Ascending aorta (tissue), 2 donors: ENCODE data around the gene SPTBN5. TPM values are rescaled to one million over a fixed set of nuclear protein-coding genes. Genes with fewer than 3 reads are reported as not detected.
A peak's percentile ranks its signal among the peaks of the same experiment; 100 is the strongest.

Source experiments
- DNase-seq, 2 donors: peaks; one replicate each; pipeline ENCODE4 v3.0.0-alpha.2; 2019; ENCODE audit warnings: low spot score in 2 of 2
- H3K27ac ChIP-seq, 2 donors: fragments of 200-600 bp; sonication (generic); one replicate each; pipeline ENCODE4 v1.5.1; 2016 to 2017; ENCODE audit warnings: mild to moderate bottlenecking in 1 of 2
- H3K27me3 ChIP-seq: fragments of 200-600 bp; sonication (generic); one replicate; pipeline ENCODE4 v1.5.1; 2017
- H3K36me3 ChIP-seq, 2 donors: fragments of 200-600 bp; sonication (generic); one replicate each; pipeline ENCODE4 v1.5.1; 2016
- H3K4me1 ChIP-seq, 2 donors: fragments of 200-600 bp; sonication (generic); one replicate each; pipeline ENCODE4 v1.5.1; 2016 to 2017; ENCODE audit warnings: mild to moderate bottlenecking in 1 of 2
- H3K4me3 ChIP-seq, 2 donors: fragments of 200-600 bp; sonication (generic); one replicate each; pipeline ENCODE4 v1.5.1; 2016 to 2017; ENCODE audit warnings: mild to moderate bottlenecking in 1 of 2
- H3K9me3 ChIP-seq, 2 donors: fragments of 200-600 bp; sonication (generic); one replicate each; pipeline ENCODE4 v1.5.1; 2016
- intact Hi-C: fragments of 100-400 bp; cut with DNase I; formaldehyde crosslinking; loops from one replicate; pipeline ENCODE4 v1.15.1; 2023
- total RNA-seq: library from RNA; depleted of rRNA; stranded (reverse); fragments of >200 nt; gene quantifications from one replicate; pipeline ENCODE4 v1.1.0, GENCODE V29; 2016
- TF ChIP-seq, protein P1 (sequence below), 3 experiments: fragments of 200-600 bp in 2 of 3; fragments of 450-650 bp in 1 of 3; sonication (generic) in 2 of 3; IDR thresholded peaks; one replicate each; pipeline ENCODE4 v1.5.1; 2016 to 2019; ENCODE audit warnings: antibody characterized with exemption in 3 of 3, mild to moderate bottlenecking in 1 of 3, moderate library complexity in 1 of 3

Gene SPTBN5
- total RNA-seq, 1 donor from 2014 or later = 1.5 TPM

- TF ChIP-seq, protein P1, sequence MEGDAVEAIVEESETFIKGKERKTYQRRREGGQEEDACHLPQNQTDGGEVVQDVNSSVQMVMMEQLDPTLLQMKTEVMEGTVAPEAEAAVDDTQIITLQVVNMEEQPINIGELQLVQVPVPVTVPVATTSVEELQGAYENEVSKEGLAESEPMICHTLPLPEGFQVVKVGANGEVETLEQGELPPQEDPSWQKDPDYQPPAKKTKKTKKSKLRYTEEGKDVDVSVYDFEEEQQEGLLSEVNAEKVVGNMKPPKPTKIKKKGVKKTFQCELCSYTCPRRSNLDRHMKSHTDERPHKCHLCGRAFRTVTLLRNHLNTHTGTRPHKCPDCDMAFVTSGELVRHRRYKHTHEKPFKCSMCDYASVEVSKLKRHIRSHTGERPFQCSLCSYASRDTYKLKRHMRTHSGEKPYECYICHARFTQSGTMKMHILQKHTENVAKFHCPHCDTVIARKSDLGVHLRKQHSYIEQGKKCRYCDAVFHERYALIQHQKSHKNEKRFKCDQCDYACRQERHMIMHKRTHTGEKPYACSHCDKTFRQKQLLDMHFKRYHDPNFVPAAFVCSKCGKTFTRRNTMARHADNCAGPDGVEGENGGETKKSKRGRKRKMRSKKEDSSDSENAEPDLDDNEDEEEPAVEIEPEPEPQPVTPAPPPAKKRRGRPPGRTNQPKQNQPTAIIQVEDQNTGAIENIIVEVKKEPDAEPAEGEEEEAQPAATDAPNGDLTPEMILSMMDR (IDR thresholded peaks at IDR 0.05) = no peak
- Histone ChIP-seq H3K4me1 (peaks cover 0 to 12% of the 10 kb centered on the region in 2 donors), H3K27ac (peak overlapping the region; percentile 66 to 76), H3K4me3 (no peak overlapping the region), H3K27me3 (no peaks in the 10 kb centered on the region), H3K9me3 (no peaks in the 10 kb centered on the region), H3K36me3 (peaks cover 18 to 24% of the 10 kb centered on the region in 2 donors)
- no peak for DNase-seq
- intact Hi-C loops = loop anchor here (2.0 to 5.0 kb wide), 2 partner anchors 77 to 162 kb away; partner anchors contain the start of gene EHD4
Measured at GRCh38 chr15:41895491-41895890, 1.6 kb upstream of the SPTBN5 start.

DNA sequence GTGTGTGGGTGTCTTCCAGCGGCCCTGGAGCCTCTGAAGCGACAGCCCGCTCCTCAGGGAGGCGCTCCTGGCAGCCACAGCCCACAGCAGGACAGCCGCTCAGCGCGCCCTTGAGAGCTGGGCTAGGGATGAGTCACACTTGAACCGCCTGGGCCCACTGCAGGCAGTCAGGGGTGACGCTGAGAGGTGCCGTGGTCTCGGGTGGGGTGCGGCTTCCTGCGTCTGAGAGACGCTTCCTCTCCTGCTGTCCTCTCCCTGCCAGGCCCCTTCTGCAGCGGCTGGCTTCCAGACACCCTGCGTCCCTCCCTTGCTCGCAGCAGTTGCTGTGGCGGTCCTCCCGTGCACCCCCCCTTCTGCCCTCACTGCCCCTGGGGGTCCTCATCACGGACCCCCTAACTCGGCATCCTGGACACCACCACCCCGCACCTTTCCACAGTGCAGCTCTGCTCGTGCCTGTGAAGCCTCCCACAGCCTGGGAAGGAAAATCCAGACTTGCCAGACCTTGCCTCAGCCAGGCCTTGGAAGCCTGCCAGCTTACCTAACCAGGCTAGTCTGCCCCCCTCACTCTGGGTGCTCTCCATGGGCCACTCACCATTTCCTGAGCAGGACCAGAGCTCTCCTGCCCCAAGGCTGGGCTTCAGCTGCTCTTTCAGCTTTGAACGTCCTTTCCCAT lies 1.1 kb upstream of the SPTBN5 start:
- no peaks in the 10 kb centered on the region for H3K27me3 ChIP-seq
- H3K4me3 ChIP-seq = peak overlapping the region in 1 of 2 donors; percentile 42
- TF ChIP-seq, protein P1 (IDR thresholded peaks at IDR 0.05) = peak in 2 of 3 experiments; percentile 21 to 38
- intact Hi-C loops = loop anchor here (2.0 to 5.0 kb wide), 2 partner anchors 78 to 162 kb away; partner anchors contain the start of gene EHD4
- peak overlapping the region; percentile 66 to 76 for H3K27ac ChIP-seq
- H3K4me1 ChIP-seq = peaks cover 0 to 12% of the 10 kb centered on the region in 2 donors
- DNase-seq = peak; percentile 69 to 90
- H3K36me3 ChIP-seq = peaks cover 13 to 19% of the 10 kb centered on the region in 2 donors
- no peaks in the 10 kb centered on the region for H3K9me3 ChIP-seq

GRCh38 chr15:41894251-41894790 lies 468 bp upstream of the SPTBN5 start:
- Histone ChIP-seq H3K9me3 (no peaks in the 10 kb centered on the region), H3K4me3 (peak overlapping the region in 1 of 2 donors; percentile 42), H3K4me1 (peaks cover 0 to 12% of the 10 kb centered on the region in 2 donors), H3K27me3 (no peaks in the 10 kb centered on the region), H3K36me3 (peaks cover 9 to 13% of the 10 kb centered on the region in 2 donors), H3K27ac (peak overlapping the region; percentile 66 to 76)
- DNase-seq = no peak
- intact Hi-C loops = loop anchor here (2.0 kb wide), 1 partner anchor 78 kb away; the partner anchor contains the start of gene EHD4
- TF ChIP-seq, protein P1 (IDR thresholded peaks at IDR 0.05) = no peak

- no peak for DNase-seq
- TF ChIP-seq, protein P1 (IDR thresholded peaks at IDR 0.05) = no peak
- H3K27me3 ChIP-seq = no peaks in the 10 kb centered on the region
- intact Hi-C loops = no loop called here
- no peak overlapping the region for H3K4me3 ChIP-seq
- H3K27ac ChIP-seq = no peak overlapping the region
- H3K9me3 ChIP-seq = no peaks in the 10 kb centered on the region
- H3K4me1 ChIP-seq = peaks cover 0 to 12% of the 10 kb centered on the region in 2 donors
- no peaks in the 10 kb centered on the region for H3K36me3 ChIP-seq
Measured at GRCh38 chr15:41892621-41893421, 1.0 kb downstream of the SPTBN5 start.

DNA sequence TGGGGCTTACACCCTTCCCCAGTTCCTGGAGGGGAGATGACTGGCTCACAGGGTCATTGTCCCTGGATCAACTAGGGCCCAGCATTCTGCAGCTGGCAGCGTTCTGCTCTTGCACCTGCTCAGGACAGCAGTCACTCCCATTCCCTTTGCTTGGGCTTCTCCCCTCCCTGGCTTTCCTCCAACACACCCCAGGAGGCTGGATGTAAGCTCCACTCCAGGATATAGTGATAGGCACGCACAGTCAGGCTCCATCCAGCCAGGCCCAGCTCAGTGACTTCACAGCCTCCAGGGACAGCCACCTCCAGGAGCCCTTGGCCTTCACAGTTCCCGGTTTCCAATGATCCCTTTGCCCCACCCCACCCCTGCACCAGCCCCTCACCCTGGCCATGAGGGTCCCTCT lies 1.9 kb downstream of the SPTBN5 start:
- no peak overlapping the region for H3K4me3 ChIP-seq
- H3K27me3 ChIP-seq = no peaks in the 10 kb centered on the region
- H3K9me3 ChIP-seq = no peaks in the 10 kb centered on the region
- intact Hi-C loops = no loop called here
- no peaks in the 10 kb centered on the region for H3K36me3 ChIP-seq
- DNase-seq = no peak
- H3K27ac ChIP-seq = no peak overlapping the region
- TF ChIP-seq, protein P1 (IDR thresholded peaks at IDR 0.05) = no peak
- peaks cover 0 to 12% of the 10 kb centered on the region in 2 donors for H3K4me1 ChIP-seq
